SK-N-SH treated with all-trans-retinoic acid at 6 μM for 48 hours (cell line): ENCODE results near the gene KCNG4.

Experiments used
- ATAC-seq: fragments of 200-7000 bp; cut with Tn5 transposase; 3 replicates; pipeline ENCODE4 v1.9.1; 2020; ENCODE audit warnings: mild to moderate bottlenecking, moderate library complexity
- ARNTL ChIP-seq: fragments of 450-650 bp; formaldehyde crosslinking; IDR thresholded peaks from 2 replicates; pipeline ENCODE4 v1.5.0; 2020; ENCODE audit warnings: low read depth, mild to moderate bottlenecking, moderate library complexity, borderline replicate concordance
- BACH2 ChIP-seq: fragments of 250-450 bp; sonication (Bioruptor Pico); IDR thresholded peaks from 2 replicates; pipeline ENCODE4 v1.9.0; 2021; ENCODE audit warnings: mild to moderate bottlenecking, borderline replicate concordance
- CREB5 ChIP-seq: fragments of 250-450 bp; sonication (Bioruptor Pico); IDR thresholded peaks from 2 replicates; pipeline ENCODE4 v1.5.1; 2020; ENCODE audit warnings: low read depth, mild to moderate bottlenecking, moderate library complexity
- CSDC2 ChIP-seq: fragments of 250-450 bp; sonication (Bioruptor Pico); IDR thresholded peaks from 2 replicates; pipeline ENCODE4 v1.5.0; 2020; ENCODE audit warnings: mild to moderate bottlenecking, moderate library complexity
- CSRNP3 ChIP-seq: fragments of 250-450 bp; sonication (Bioruptor Pico); IDR thresholded peaks from 2 replicates; pipeline ENCODE4 v1.5.1; 2021; ENCODE audit warnings: mild to moderate bottlenecking, moderate library complexity
- ESRRG ChIP-seq: fragments of 250-450 bp; sonication (Bioruptor Pico); IDR thresholded peaks from 2 replicates; pipeline ENCODE4 v1.6.1; 2021; ENCODE audit warnings: mild to moderate bottlenecking
- GLIS3 ChIP-seq: fragments of 250-450 bp; sonication (Bioruptor Pico); IDR thresholded peaks from 2 replicates; pipeline ENCODE4 v1.5.0; 2020; ENCODE audit warnings: mild to moderate bottlenecking, moderate library complexity
- ISL1 ChIP-seq: fragments of 250-450 bp; sonication (Bioruptor Pico); IDR thresholded peaks from 2 replicates; pipeline ENCODE4 v2.1.2; 2022; ENCODE audit warnings: mild to moderate bottlenecking, moderate library complexity
- OSR1 ChIP-seq: fragments of 250-450 bp; sonication (Bioruptor Pico); IDR thresholded peaks from 2 replicates; pipeline ENCODE4 v1.8.0; 2022; ENCODE audit warnings: moderate library complexity, mild to moderate bottlenecking, inconsistent platforms
- PATZ1 ChIP-seq: fragments of 250-450 bp; sonication (Bioruptor Pico); IDR thresholded peaks from 2 replicates; pipeline ENCODE4 v1.8.0; 2020; ENCODE audit warnings: mild to moderate bottlenecking, moderate library complexity, borderline replicate concordance
- POU6F1 ChIP-seq: fragments of 250-450 bp; sonication (Bioruptor Pico); IDR thresholded peaks from 2 replicates; pipeline ENCODE4 v1.8.0; 2021; ENCODE audit warnings: low read depth, mild to moderate bottlenecking, moderate library complexity, borderline replicate concordance
- PPARA ChIP-seq: fragments of 250-450 bp; sonication (Bioruptor Pico); IDR thresholded peaks from 2 replicates; pipeline ENCODE4 v1.5.0; 2020; ENCODE audit warnings: mild to moderate bottlenecking, borderline replicate concordance
- RARB ChIP-seq: fragments of 250-450 bp; sonication (Bioruptor Pico); IDR thresholded peaks from 2 replicates; pipeline ENCODE4 v1.8.0; 2021; ENCODE audit warnings: mild to moderate bottlenecking, moderate library complexity
- SNAI2 ChIP-seq: fragments of 250-450 bp; sonication (Bioruptor Pico); IDR thresholded peaks from 2 replicates; pipeline ENCODE4 v1.5.0; 2020; ENCODE audit warnings: mild to moderate bottlenecking, moderate library complexity
- TOX ChIP-seq: fragments of 250-450 bp; sonication (Bioruptor Pico); IDR thresholded peaks from 2 replicates; pipeline ENCODE4 v1.8.0; 2021; ENCODE audit warnings: mild to moderate bottlenecking, moderate library complexity, borderline replicate concordance
- TSHZ2 ChIP-seq: fragments of 250-450 bp; sonication (Bioruptor Pico); IDR thresholded peaks from 2 replicates; pipeline ENCODE4 v1.5.0; 2020; ENCODE audit warnings: mild to moderate bottlenecking, moderate library complexity
- ZC3H10 ChIP-seq: fragments of 250-450 bp; sonication (Bioruptor Pico); IDR thresholded peaks from 2 replicates; pipeline ENCODE4 v1.5.1; 2021; ENCODE audit warnings: mild to moderate bottlenecking, moderate library complexity
- ZFP3 ChIP-seq: fragments of 250-450 bp; sonication (Bioruptor Pico); IDR thresholded peaks from 2 replicates; pipeline ENCODE4 v1.5.0; 2020; ENCODE audit warnings: mild to moderate bottlenecking, moderate library complexity
- ZFP30 ChIP-seq: fragments of 450-650 bp; formaldehyde crosslinking; IDR thresholded peaks from 2 replicates; pipeline ENCODE4 v1.5.0; 2022; ENCODE audit warnings: mild to moderate bottlenecking, moderate library complexity
- ZNF565 ChIP-seq: fragments of 450-650 bp; formaldehyde crosslinking; conservative IDR thresholded peaks from 2 replicates; pipeline ENCODE4 v1.5.0; 2020; ENCODE audit warnings: low read depth, mild to moderate bottlenecking, moderate library complexity
- ZNF8 ChIP-seq: fragments of 450-650 bp; formaldehyde crosslinking; IDR thresholded peaks from 2 replicates; pipeline ENCODE4 v1.5.0; 2020; ENCODE audit warnings: mild to moderate bottlenecking, moderate library complexity

The KCNG4 gene

GRCh38 chr16:84260766-84261554 lies 21.1 kb upstream of the KCNG4 start:
- ATAC-seq, result no peak
- TF ChIP-seq ZC3H10 (CRISPR knock-in tag) (no peak), POU6F1 (no peak), ARNTL (CRISPR knock-in tag) (no peak), TOX (CRISPR knock-in tag) (no peak), PATZ1 (no peak), ISL1 (no peak), SNAI2 (CRISPR knock-in tag) (no peak), BACH2 (CRISPR knock-in tag) (no peak), RARB (CRISPR knock-in tag) (no peak), GLIS3 (CRISPR knock-in tag) (no peak), ESRRG (CRISPR knock-in tag) (no peak), TSHZ2 (CRISPR knock-in tag) (no peak), ZNF8 (CRISPR knock-in tag) (no peak), ZFP30 (no peak), ZFP3 (no peak), PPARA (CRISPR knock-in tag) (no peak), CREB5 (no peak), CSRNP3 (CRISPR knock-in tag) (no peak), ZNF565 (no peak), OSR1 (CRISPR knock-in tag) (no peak)
- TF ChIP-seq, all 23 proteins: peak for 0

GRCh38 chr16:84259691-84260090 lies 19.9 kb upstream of the KCNG4 start:
- no peak for TF ChIP-seq ZNF565
- TF ChIP-seq PPARA (CRISPR knock-in tag), result no peak
- TF ChIP-seq POU6F1, result no peak
- no peak for TF ChIP-seq TSHZ2 (CRISPR knock-in tag)
- no peak for TF ChIP-seq RARB (CRISPR knock-in tag)
- TF ChIP-seq PATZ1, result no peak
- TF ChIP-seq ZC3H10 (CRISPR knock-in tag), result no peak
- no peak for TF ChIP-seq CSDC2 (CRISPR knock-in tag)
- no peak for TF ChIP-seq SNAI2 (CRISPR knock-in tag)
- TF ChIP-seq OSR1 (CRISPR knock-in tag), result no peak
- no peak for ATAC-seq
